ENCODE results near the gene RARS2. TPM values are rescaled to one million over a fixed set of nuclear protein-coding genes. Genes with fewer than 3 reads are reported as not detected.

The RARS2 gene
- total RNA-seq, 1 experiment from 2014 or later: 32.0 TPM

GRCh38 chr6:87487555-87487954 lies 102.2 kb downstream of the RARS2 start:
- peaks cover 6% of the 10 kb centered on the region for H3K4me1 Mint-ChIP-seq (ENCODE audit: low read depth, unreplicated experiment)
- no peak for DNase-seq
- POLR2A ChIA-PET: interaction anchor here (0.6 kb wide), 1 partner anchor 414 kb away, joined by 7 read pairs; no protein-coding TSS in a partner anchor
- peaks cover 16% of the 10 kb centered on the region for H3K36me3 Mint-ChIP-seq (ENCODE audit: insufficient read depth, unreplicated experiment)
- H3K4me3 Mint-ChIP-seq (ENCODE audit: unreplicated experiment): no peak overlapping the region
- intact Hi-C loops (cut with micrococcal nuclease; ENCODE audit: unreplicated experiment): no loop called here
- Histone ChIP-seq H3K4me3 (ENCODE audit: low read depth, low read length) (no peak overlapping the region), H3K36me3 (ENCODE audit: control insufficient read depth, insufficient read depth, low read length) (no peaks in the 10 kb centered on the region; the same call in 1 of the 2 replicates), H3K27me3 (replicated peaks; ENCODE audit: control insufficient read depth, insufficient read depth, low read length) (no peaks in the 10 kb centered on the region), H3K4me1 (0 out of 2 replicates have a peak, but pooled peaks cover 8% of the 10 kb centered on the region), H3K9me3 (no peaks in the 10 kb centered on the region)
- H3K27me3 Mint-ChIP-seq (ENCODE audit: insufficient read depth, unreplicated experiment): no peaks in the 10 kb centered on the region
- peaks cover 17% of the 10 kb centered on the region for H3K9me3 Mint-ChIP-seq (ENCODE audit: unreplicated experiment)
- no TSS peak for BruUV-seq (replicated peaks)
- no peak overlapping the region for H3K27ac Mint-ChIP-seq (ENCODE audit: unreplicated experiment)
- TF ChIP-seq CTCF (IDR thresholded peaks at IDR 0.05; ENCODE audit: insufficient read depth in 1 of 2, low read depth in 1 of 2, low read length in 1 of 2, severe bottlenecking in 1 of 2, unreplicated experiment in 1 of 2): no peak
- CTCF ChIA-PET: no interaction called here

GRCh38 chr6:87484491-87484890 lies 105.3 kb downstream of the RARS2 start:
- H3K9me3 ChIP-seq: no peaks in the 10 kb centered on the region
- H3K4me1 ChIP-seq: 0 out of 2 replicates have a peak, but pooled peaks cover 8% of the 10 kb centered on the region
- Mint-ChIP-seq H3K4me1 (ENCODE audit: low read depth, unreplicated experiment) (peaks cover 6% of the 10 kb centered on the region), H3K4me3 (ENCODE audit: unreplicated experiment) (no peak overlapping the region), H3K9me3 (ENCODE audit: unreplicated experiment) (peaks cover 17% of the 10 kb centered on the region), H3K27ac (ENCODE audit: unreplicated experiment) (no peak overlapping the region), H3K27me3 (ENCODE audit: insufficient read depth, unreplicated experiment) (no peaks in the 10 kb centered on the region), H3K36me3 (ENCODE audit: insufficient read depth, unreplicated experiment) (peaks cover 16% of the 10 kb centered on the region)
- H3K27me3 ChIP-seq (replicated peaks; ENCODE audit: control insufficient read depth, insufficient read depth, low read length): no peaks in the 10 kb centered on the region
- intact Hi-C loops (cut with micrococcal nuclease; ENCODE audit: unreplicated experiment): no loop called here
- no peaks in the 10 kb centered on the region; the same call in 1 of the 2 replicates for H3K36me3 ChIP-seq (ENCODE audit: control insufficient read depth, insufficient read depth, low read length)
- no peak for DNase-seq
- ChIA-PET CTCF (no interaction called here), POLR2A (no interaction called here)
- H3K4me3 ChIP-seq (ENCODE audit: low read depth, low read length): no peak overlapping the region
- BruUV-seq (replicated peaks): no TSS peak
- TF ChIP-seq CTCF (IDR thresholded peaks at IDR 0.05; ENCODE audit: insufficient read depth in 1 of 2, low read depth in 1 of 2, low read length in 1 of 2, severe bottlenecking in 1 of 2, unreplicated experiment in 1 of 2): no peak

GRCh38 chr6:87483929-87484328 lies 105.9 kb downstream of the RARS2 start:
- Histone ChIP-seq H3K4me1 (0 out of 2 replicates have a peak, but pooled peaks cover 8% of the 10 kb centered on the region), H3K4me3 (ENCODE audit: low read depth, low read length) (no peak overlapping the region), H3K9me3 (no peaks in the 10 kb centered on the region), H3K27me3 (replicated peaks; ENCODE audit: control insufficient read depth, insufficient read depth, low read length) (no peaks in the 10 kb centered on the region), H3K36me3 (ENCODE audit: control insufficient read depth, insufficient read depth, low read length) (no peaks in the 10 kb centered on the region; the same call in 1 of the 2 replicates)
- DNase-seq: peak; percentile 52 to 68
- no TSS peak for BruUV-seq (replicated peaks)
- ChIA-PET POLR2A (no interaction called here), CTCF (no interaction called here)
- intact Hi-C loops (cut with micrococcal nuclease; ENCODE audit: unreplicated experiment): no loop called here
- H3K36me3 Mint-ChIP-seq (ENCODE audit: insufficient read depth, unreplicated experiment): peaks cover 16% of the 10 kb centered on the region
- H3K27me3 Mint-ChIP-seq (ENCODE audit: insufficient read depth, unreplicated experiment): no peaks in the 10 kb centered on the region
- H3K4me1 Mint-ChIP-seq (ENCODE audit: low read depth, unreplicated experiment): peaks cover 6% of the 10 kb centered on the region
- no peak overlapping the region for H3K4me3 Mint-ChIP-seq (ENCODE audit: unreplicated experiment)
- peak in 1 of 2 experiments; percentile 14 for TF ChIP-seq CTCF (IDR thresholded peaks at IDR 0.05; ENCODE audit: insufficient read depth in 1 of 2, low read depth in 1 of 2, low read length in 1 of 2, severe bottlenecking in 1 of 2, unreplicated experiment in 1 of 2)
- H3K27ac Mint-ChIP-seq (ENCODE audit: unreplicated experiment): peak overlapping the region; percentile 66
- H3K9me3 Mint-ChIP-seq (ENCODE audit: unreplicated experiment): peaks cover 17% of the 10 kb centered on the region

All from Caco-2 (cell line).